GM12892 (cell line): ENCODE data around the gene TGDS.

Experiments used
- POLR2A ChIP-seq: IDR thresholded peaks from 2 replicates; pipeline ENCODE4 v1.6.1; 2011; ENCODE audit warnings: low read depth, low read length, control low read depth
- POLR2AphosphoS5 ChIP-seq: IDR thresholded peaks from 2 replicates; pipeline ENCODE4 v1.6.1; 2011; ENCODE audit warnings: low read depth, low read length, control low read depth

DNA sequence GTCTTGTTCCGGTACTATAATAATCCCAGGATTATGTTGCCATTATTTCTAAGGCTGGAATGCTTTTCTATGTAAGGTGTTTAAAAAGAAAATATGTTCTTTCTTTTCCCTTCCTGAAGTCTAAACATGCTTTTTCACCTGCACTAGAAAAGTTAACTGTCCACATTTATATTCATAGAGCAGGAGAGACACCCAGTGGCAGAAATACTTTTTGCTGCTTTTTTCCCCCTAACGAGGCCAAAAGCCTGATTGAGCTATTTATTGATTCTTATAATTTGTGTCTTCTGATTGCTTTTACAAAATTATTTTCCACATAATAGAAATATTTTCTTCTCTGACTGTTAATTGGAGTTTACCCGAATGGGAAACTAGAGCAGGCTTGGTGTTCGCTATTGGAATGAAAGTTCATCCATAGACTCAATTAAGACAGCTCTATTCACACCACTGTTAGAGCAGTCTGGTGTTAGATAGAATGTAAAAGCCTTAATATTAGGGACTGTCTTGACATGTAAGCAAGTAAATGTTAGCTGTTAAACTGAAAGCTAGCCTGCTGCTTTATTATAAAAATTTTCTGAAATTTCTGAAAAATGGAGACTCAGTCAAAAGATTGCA lies 21.5 kb upstream of the TGDS start:
- TF ChIP-seq POLR2A = no peak
- TF ChIP-seq POLR2AphosphoS5 = no peak
